COLO668 (cell line): ENCODE results near the gene POFUT2.

Source experiments
- DNase-seq: peaks from one replicate; lab custom pipeline; 2025; ENCODE audit not compliant: unreplicated experiment; lab: John Stamatoyannopoulos, UW

Gene POFUT2, protein sequence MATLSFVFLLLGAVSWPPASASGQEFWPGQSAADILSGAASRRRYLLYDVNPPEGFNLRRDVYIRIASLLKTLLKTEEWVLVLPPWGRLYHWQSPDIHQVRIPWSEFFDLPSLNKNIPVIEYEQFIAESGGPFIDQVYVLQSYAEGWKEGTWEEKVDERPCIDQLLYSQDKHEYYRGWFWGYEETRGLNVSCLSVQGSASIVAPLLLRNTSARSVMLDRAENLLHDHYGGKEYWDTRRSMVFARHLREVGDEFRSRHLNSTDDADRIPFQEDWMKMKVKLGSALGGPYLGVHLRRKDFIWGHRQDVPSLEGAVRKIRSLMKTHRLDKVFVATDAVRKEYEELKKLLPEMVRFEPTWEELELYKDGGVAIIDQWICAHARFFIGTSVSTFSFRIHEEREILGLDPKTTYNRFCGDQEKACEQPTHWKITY

DNA sequence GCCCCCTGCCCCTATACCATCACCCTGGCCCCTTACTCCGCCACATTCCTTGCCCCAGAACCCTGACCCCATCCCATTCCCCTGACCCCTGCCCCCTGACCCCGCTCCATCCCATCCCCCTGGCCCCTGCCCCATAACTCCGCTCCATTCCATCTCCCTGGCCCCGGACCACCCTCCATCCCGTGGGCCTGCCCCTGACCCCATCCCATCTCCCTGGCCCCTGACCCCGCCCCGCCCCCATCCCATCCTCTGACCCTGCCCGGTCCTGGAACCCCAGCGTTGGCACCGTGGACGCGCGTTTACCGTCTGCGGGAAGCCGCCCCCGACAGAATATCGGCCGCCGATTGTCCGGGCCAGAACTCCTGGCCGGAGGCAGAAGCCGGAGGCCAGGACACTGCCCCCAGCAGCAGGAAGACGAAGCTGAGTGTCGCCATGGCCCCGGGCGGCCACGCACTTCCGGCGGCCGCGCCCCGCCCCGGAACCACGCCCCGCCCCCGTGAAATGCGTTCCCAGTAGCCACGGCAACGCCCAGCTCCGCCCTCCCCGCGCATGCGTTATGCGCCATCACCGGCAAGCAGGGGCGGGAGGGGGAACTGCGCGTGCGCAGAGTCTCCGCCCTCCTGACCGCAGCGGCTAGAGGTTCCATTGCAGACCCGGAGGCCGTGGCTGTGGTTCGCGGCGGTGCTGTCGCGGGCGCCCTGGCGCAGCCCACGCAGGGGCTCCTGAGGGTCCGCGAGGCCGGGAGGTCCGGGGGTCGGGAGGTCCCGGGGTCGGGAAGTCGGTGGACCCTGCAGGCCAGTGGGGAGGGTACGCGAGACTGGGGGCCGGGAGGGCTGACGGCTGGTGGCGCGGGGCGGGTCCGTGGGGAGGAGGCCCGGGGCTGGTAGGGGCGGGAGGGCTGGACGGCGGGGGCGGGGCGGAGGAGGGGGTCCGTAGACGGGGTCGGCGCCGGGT lies at the start of gene POFUT2:
Gene POFUT2 (minus strand): TSS at position 458 of the 954 bp plus-strand sequence. CDS start 24 bp downstream, at position 434.
- DNase-seq = peak; percentile 98

DNA sequence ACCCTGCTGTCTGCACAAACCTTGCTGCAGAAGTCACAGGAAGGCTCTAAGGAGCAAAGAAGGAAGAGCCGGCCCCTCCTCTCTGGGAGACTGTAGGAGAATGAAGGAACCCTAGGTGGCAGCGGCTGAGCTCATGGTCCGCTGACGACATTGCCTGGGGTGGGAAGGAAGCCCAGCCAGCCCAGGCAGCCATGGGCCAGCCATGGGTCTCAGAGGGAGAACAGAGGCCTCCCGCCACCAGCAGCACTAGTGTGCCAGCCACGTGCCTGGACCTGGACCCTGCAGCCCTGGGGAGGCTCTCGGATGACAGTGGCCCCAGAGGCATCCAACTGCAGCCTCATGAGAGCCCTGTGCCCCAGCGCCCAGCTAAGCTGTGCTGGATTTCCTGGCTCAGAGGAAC lies 49.2 kb upstream of the POFUT2 start:
- no peak for DNase-seq

DNA sequence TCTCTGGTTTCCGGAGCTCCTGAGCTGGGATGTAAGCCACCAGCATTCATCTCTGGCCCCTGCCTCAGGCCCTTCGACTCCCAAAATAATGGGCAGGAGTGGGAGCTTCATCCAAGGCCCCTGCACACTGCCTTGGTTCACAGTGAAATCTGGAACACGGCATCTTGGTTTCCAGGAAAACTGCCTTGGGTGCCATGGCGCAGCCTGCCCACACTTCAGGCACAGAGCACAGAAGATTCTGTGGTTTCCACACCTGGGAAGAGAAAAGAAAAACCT lies 48.8 kb upstream of the POFUT2 start:
- DNase-seq = no peak

DNA sequence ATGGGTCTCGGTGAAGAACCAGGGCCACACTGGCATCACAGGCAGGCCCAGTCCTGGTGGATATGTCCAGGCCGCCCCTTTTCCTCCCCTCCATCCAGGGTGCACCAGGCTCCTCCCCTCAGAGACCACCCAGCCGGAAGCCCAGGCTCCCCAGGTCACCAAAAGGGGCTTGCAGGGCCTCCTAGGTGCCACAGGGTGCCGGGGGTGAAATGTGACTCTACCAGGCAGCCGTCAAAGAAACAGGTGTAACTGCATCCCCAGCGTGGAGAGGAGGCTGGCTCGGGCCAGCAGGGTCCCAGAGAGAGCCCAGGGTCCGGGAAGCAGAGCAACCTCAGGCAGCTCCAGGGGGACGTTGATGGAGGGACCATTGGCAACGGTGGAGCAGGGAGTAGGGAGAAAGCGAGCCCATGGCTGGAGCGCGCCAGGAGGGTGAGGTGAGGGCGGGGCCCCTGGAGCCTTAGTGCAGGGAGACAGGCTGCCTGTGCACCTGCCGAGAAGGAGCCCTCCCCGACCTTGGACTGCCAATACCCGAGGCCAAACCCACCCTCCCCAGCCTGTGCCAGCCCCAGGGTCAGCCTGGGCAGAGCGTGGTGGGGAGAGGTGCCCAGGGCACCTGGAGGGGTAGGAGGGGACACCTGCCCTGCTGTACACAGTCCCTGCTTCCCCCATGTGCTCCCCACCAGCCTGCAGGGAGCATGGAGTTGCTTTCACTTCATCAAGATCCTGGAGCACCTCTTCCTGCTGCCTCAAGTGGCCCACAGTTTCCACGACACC lies 48.3 kb upstream of the POFUT2 start:
- DNase-seq = peak; percentile 28

DNA sequence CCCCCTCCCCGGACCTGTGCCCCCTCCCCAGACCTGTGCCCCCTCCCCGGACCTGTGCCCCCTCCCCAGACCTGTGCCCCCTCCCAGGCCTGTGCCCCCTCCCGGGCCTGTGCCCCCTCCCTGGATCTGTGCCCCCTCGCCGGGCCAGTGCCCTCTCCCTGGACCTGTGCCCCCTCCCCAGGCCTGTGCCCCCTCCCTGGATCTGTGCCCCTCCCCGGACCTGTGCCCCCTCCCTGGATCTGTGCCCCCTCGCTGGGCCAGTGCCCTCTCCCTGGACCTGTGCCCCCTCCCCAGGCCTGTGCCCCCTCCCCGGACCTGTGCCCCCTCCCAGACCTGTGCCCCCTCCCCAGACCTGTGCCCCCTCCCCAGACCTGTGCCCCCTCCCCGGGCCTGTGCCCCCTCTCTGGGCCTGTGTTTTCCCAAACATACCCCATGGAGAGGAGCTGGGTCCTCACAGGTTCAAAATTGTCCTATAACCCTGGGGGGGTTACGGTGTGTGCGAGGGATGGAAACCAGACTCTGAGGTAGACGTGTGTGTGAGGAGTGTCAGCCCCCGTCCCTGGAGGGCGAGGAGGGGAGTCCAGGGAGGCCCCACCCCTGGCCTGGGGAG lies 47.6 kb upstream of the POFUT2 start:
- no peak for DNase-seq

DNA sequence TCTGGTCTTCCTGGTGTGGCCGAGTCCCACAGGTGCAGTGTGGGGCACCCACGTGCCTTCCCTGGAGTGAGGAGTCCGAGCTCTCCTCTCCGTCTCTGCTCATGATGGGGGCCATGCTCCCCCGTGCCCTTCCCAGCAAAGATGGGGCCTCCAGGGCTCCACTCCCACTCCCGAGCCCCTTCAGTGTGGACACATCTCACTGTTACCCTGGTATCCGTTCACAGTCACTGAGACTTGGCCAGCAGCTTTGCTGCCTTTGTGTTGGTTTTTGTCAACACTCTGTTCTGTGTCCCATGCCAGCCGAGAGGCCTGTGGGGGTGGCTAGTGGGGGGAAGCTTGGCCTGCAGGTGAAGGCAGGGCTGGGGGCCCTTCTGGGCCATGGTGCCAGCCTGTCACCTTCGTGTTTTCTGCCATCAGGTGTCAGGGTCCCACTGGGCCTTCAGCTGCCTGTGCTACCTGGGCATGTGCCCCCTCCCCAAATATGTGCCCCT lies 46.9 kb upstream of the POFUT2 start:
- DNase-seq = no peak

DNA sequence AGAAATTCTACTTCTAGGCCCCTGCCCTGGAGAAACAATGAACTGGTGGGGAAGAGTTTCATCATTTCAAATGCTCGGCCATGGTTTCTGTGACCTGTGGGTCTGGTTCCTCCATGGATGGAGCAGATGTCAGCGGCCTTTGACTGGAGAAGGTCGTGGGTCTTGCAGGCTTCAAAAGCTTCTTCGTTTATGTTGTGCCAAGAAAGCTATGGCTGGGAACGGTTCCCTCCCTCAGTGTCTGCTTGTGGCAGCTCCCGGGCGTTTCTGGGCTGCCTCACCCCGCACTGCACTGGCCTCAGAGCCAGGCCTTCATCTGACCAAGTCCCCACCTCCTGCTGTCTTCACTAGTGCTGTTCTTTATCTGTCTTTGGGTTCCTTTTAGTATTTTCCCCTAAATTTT lies 46.4 kb upstream of the POFUT2 start:
- DNase-seq = no peak

DNA sequence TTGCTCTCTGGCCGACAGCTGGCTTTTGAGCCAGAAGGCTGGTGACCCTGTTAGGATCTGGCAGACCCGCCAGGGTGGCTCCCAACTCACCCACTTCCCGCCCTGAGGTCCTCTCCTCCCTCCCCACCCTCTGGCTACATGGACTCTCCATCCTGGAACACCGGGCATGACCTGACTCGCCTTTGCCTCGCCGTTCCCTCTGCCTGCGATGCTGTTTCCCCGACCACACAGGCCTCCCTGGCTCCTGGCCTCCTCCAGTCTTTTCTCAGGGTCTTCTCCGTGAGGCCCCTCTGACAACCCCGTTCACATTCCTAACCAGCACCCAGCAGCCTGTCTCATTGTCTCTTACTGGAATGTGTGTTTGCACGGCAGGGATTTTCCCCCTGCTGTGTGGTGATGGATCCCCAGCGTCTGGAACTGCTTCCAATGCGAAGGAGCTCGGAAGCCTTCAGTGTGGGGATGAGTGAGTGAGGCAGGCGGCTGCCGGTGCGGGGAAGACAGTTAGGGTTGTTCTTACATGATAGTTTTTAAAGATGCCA lies 46.0 kb upstream of the POFUT2 start:
- no peak for DNase-seq

DNA sequence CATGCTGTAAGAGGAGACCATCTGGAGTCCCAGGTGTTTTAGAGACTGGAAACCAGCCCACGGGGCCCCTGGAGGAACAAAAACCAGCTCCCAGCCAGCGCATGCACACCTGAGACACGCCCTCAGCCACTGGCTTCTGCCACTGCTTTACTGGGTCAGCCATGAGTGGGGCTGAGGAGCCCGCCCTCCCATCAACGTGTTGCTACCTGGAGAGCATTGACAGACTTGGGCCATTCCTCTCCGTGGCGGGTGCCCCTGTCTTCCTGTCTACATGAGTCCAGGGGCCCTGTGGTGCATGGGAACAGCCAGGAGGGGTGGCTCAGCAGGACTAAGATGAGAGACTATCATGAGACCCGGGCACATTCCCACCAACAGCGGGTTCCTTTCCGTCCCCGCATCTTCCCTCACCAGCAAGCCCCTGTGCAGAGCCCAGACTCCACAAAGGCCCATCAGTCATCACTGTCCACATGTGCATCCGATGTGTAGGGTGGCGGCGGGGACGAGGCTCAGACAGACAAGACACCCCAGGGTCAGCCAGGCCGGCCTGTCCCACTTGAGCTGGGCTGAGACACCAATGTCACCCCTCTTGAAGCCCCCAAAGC lies 45.4 kb upstream of the POFUT2 start:
- no peak for DNase-seq

DNA sequence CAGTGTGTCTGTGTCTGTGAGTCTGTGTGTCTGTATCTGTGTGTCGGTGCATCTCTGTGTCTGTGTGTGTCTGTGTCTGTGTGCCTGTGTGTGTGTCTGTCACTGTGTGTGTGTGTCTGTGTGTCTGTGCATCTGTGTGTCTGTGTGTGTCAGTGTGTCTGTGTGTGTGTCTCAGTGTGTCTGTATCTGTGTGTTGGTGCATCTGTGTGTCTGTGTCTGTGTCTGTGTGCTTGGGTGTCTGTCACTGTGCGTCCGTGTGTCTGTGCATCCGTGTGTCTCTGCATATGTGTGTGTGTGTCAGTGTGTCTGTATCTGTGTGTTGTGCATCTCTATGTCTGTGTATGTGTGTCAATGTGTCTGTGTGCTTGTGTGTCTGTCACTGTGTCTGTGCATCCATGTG lies 44.7 kb upstream of the POFUT2 start:
- no peak for DNase-seq

DNA sequence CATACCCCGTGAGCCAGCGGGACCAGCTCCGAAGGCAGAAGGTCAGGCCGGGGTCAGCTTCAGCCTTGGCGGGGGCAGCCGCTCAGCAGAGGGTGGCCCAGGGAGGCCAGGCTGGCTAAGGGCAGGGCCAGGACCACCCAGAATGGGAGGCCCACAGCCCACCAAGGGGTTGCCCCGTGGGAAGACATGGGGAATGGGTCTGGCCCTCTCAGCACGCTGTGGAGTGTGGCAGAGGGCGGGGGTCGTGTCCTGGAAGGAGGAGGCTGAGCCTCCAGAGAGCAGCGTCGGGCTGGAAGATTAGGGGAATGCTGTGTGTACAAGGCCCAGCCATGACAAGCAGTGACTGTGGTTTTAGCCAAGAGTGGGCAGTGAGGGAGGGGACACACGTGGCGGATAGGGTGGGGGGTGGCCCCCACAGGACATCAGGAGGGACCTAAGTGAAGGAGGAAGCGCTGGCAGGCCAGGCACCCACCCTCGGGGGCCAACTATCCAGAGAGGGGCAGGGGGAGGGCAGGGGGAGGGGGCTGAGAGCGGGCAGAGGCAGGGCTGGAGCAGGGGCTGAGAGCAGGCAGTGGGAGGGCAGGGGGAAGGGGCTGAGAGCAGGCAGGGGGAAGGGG lies 43.9 kb upstream of the POFUT2 start:
- no peak for DNase-seq

DNA sequence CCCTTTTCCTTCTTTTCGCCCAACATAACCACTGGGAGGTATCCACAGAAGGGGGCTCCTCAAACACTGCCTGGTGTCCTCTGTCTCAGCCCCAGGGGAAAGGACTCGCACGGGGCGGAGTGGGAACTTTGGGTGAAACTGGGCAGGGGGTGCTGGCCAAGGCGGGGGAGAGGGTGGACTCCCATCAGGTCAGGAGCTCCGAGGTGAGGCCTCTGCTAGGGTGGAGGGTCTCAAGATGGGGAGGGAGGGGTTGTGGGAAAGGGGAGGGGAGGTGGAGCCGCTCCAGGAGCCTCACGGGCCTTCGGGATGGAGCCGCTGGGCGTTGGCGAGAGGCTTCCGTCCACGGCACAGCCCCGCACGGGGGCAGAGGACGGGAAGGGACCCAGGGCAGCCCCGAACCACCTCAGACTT lies 43.2 kb upstream of the POFUT2 start:
- no peak for DNase-seq

DNA sequence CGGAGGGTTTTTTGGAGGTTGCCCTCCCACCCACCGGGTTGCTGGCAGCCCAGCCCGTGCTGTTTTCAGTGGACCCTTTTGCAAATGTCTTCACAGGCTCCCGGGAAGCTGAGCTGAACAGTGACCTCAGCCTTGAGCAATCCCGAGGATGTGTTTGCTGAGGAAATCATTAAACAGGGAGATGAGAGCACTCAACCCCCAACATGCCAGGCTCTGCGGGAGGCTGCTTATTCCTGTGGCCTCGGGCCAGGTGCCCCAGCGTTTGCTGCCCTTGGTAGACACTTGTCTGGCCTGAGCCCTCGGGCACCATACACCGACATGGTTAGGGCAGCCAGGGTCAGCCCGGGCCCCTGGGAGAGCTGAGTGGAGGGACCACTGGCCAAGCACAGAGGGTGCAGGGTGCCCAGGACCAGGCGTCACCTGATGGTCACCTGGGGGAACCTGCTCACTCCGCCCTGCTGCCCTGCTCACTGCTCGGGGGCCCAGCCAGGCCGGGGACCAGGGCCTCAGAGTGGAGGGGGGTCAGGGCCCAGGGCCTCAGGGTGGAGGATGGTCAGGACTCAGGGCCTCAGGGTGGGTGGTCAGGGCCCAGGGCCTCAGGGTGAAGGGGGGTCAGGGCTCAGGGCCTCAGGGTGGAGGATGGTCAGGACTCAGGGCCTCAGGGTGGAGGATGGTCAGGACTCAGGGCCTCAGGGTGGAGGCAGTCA lies 42.5 kb upstream of the POFUT2 start:
- peak; percentile 62 for DNase-seq

DNA sequence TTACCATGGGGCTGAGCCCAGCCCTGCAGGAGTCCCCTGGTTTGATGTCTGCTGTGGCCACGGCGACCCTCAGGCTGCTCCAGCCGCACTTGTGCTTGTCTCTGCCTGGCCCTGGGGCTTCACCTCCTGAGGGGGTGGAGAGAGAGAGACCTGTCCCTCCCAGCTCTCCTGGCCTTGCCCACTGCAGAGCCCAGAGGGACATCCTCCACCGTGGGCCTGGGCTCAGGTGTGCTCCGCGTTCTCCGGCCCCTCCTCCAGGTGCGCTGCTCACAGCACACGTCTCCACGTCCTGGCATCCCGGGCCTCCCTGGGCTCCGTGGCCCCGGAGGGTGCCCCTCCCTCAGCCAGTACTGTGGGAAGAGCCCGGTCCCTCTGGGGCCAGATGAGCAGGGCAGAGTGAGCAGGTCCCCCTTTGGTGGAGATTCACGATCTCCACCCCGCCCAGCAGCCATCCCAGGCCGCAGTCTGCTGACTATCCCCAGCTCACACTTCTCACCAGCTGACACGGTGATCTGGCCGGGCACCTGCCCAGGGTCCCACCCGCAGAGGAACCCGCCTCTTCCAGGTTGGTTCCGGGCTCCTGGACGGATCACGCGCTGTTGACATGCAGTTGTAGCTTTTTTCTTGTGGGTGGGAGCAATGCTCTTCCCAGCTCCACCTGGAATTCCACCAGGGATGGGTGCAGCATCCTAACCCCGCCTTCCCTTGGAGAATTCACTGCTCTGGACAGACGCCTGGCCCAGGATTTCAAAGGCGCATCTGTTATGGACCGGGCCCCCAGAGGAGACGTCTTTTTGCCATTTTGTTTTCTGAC lies 41.8 kb upstream of the POFUT2 start:
- no peak for DNase-seq

DNA sequence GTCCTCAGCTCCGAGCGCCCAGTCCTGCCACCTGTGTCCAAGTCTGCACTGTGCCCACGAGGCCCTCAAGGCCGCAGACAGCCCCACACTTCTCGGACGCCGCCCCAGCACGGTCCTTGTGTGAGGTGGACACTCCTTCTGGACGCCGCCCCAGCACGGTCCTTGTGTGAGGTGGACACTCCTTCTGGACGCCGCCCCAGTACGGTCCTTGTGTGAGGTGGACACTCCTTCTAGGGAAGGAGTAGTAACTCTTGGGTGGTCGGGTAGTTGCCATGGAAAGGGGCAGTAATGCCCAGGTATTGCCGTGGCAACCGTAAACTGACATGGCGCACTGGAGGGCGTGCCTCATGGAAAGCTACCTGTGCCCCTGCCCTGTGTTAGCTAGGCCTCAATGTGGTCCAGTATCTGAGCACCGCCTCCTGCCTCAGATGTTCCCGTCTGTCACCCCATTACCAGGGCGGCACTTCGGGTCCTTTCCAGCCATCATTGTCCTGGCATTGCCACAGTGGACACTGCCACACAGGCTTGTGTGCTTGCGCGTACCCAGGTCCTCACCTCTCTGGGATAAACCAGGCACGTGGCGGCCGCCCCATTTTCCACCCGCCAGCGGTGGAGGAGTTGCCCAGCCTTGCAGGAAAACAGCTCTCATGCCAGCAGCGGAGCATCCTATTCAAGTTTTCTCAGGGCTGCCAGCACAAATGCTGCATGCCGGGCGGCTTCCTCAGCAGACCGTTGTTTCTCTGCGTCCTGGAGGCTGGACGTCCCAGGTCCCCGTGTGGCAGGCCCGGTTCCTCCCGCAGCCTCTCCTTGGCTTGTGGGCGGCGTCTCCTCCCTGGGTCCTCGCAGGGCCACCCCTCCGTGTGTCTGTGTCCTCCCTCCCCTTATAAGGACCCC lies 40.8 kb upstream of the POFUT2 start:
- DNase-seq = no peak

DNA sequence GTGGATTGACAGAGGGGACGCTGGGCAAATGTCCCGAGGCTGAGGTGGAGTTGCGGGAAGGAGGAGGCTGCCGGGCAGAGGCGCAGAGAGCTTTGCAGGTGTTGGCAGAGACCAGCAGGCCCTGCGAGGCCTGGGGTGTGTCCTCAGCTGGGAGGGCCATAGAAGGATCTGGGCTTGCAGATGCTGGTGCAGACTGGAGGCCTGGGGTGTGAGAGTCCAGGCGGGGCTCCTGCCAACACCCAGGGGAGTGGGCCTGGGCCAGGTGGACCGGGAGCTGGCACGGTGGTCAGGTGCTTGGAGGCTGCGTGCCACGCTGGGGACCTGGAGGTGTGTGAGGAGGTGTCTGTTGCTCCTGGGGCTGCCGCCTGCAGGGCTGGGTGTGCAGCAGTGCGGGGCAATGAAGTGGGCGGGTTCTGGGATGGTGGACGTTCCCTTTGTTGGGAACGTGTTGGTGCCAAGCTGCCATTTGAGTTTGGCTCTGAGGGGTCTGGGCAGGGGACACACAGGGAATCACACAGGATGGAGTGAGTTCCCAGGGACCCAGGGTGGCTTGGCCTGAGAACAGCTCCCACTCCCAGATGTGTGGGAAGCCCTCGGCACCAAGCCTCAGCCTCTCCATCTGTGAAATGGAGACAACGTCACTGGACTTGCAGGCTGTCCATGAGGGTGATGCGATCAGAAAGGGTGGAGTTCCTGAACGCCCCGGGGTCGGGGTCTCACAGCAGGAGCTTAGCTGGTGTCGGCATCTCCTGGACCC lies 39.9 kb upstream of the POFUT2 start:
- peak; percentile 51 for DNase-seq
